ENCODE measurements around the gene CNTNAP2. TPM values are rescaled to one million over a fixed set of nuclear protein-coding genes. Genes with fewer than 3 reads are reported as not detected.

CNTNAP2 gene
- total RNA-seq, 2 donors from 2014 or later = 171 to 228 TPM

- Histone ChIP-seq H3K27me3 (ENCODE audit: control insufficient read depth, insufficient read depth, low read length, poor library complexity, severe bottlenecking) (no peaks in the 10 kb centered on the region), H3K36me3 (ENCODE audit: control insufficient read depth, insufficient read depth, low read length) (no peaks in the 10 kb centered on the region), H3K4me3 (ENCODE audit: low read length) (peak overlapping the region; percentile 22), H3K4me1 (ENCODE audit: control insufficient read depth, insufficient read depth, low read length) (no peaks in the 10 kb centered on the region), H3K9ac (ENCODE audit: extremely low read depth, low read length, poor library complexity, severe bottlenecking) (no peak overlapping the region), H3K27ac (ENCODE audit: low read depth, low read length) (no peak overlapping the region), H3K9me3 (ENCODE audit: control insufficient read depth, low read length) (peaks cover 7% of the 10 kb centered on the region)
- no peaks in the 10 kb centered on the region for H3K36me3 Mint-ChIP-seq (ENCODE audit: low read depth)
- H3K4me1 Mint-ChIP-seq = no peaks in the 10 kb centered on the region
- H3K4me3 Mint-ChIP-seq = no peak overlapping the region
- peak; percentile 69 for DNase-seq
- 82 to 86% methylated on average over 5 of the region's 5 CpGs for WGBS, 2 experiments (ENCODE audit: insufficient coverage in 1 of 2, insufficient read length in 1 of 2)
- H3K27ac Mint-ChIP-seq = no peak overlapping the region
- TF ChIP-seq, protein P1, sequence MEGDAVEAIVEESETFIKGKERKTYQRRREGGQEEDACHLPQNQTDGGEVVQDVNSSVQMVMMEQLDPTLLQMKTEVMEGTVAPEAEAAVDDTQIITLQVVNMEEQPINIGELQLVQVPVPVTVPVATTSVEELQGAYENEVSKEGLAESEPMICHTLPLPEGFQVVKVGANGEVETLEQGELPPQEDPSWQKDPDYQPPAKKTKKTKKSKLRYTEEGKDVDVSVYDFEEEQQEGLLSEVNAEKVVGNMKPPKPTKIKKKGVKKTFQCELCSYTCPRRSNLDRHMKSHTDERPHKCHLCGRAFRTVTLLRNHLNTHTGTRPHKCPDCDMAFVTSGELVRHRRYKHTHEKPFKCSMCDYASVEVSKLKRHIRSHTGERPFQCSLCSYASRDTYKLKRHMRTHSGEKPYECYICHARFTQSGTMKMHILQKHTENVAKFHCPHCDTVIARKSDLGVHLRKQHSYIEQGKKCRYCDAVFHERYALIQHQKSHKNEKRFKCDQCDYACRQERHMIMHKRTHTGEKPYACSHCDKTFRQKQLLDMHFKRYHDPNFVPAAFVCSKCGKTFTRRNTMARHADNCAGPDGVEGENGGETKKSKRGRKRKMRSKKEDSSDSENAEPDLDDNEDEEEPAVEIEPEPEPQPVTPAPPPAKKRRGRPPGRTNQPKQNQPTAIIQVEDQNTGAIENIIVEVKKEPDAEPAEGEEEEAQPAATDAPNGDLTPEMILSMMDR (conservative IDR thresholded peaks at IDR 0.05) = no peak
- H3K27me3 Mint-ChIP-seq (ENCODE audit: insufficient read depth) = no peaks in the 10 kb centered on the region
- H3K9me3 Mint-ChIP-seq = peaks cover 7% of the 10 kb centered on the region
Measured at GRCh38 chr7:146346096-146346495, 229.5 kb downstream of the CNTNAP2 start.

DNA sequence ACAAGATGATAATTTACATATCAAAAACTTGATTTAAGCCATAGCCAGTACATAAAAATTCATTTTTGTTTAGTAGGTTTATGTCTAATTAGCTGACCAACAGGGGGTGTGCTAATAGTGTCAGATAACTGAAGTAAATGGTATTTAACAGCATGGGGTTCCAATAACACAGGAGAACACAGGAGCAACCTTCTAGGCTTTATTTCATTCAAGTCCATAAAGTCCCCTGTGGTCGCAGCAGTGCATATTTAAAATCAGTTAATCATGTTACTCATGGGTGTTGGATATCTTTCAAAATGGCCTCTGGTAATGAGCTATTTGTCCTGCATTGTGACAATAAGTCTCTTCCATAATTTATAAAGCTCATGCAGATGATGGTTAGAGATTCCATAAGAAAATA is 238.6 kb downstream of the CNTNAP2 start:
- Histone ChIP-seq H3K4me3 (ENCODE audit: low read length) (no peak overlapping the region), H3K4me1 (ENCODE audit: control insufficient read depth, insufficient read depth, low read length) (no peaks in the 10 kb centered on the region), H3K9me3 (ENCODE audit: control insufficient read depth, low read length) (no peaks in the 10 kb centered on the region), H3K27me3 (ENCODE audit: control insufficient read depth, insufficient read depth, low read length, poor library complexity, severe bottlenecking) (no peaks in the 10 kb centered on the region), H3K36me3 (ENCODE audit: control insufficient read depth, insufficient read depth, low read length) (no peaks in the 10 kb centered on the region), H3K9ac (ENCODE audit: extremely low read depth, low read length, poor library complexity, severe bottlenecking) (no peak overlapping the region), H3K27ac (ENCODE audit: low read depth, low read length) (no peak overlapping the region)
- WGBS, 2 experiments (ENCODE audit: insufficient coverage in 1 of 2, insufficient read length in 1 of 2) = 95% methylated on average over 1 of the region's 1 CpG; no CpG with 5 or more reads in 1 of the 2 experiments
- Mint-ChIP-seq H3K4me3 (no peak overlapping the region), H3K36me3 (ENCODE audit: low read depth) (no peaks in the 10 kb centered on the region), H3K27ac (no peak overlapping the region), H3K9me3 (no peaks in the 10 kb centered on the region), H3K27me3 (ENCODE audit: insufficient read depth) (no peaks in the 10 kb centered on the region), H3K4me1 (no peaks in the 10 kb centered on the region)
- TF ChIP-seq, protein P1 (conservative IDR thresholded peaks at IDR 0.05) = no peak
- DNase-seq = no peak

DNA sequence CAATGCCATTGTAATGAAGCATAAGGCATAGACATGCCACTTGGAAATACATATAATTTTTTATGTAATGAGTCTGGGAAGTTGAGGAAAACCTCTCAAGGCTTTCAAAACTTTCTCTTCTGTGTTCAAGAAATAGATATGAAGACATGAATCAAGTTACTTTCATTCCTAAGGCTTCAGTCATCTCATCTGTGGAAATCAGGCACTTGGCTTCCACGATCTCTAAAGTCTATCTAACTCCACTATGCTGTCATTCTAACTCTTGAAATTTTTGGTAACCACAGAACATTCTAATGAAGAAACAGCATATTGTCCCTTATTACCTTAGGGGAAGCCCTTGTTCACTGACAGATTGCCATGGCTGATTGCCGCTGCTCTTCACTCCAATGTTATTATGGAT is 242.6 kb downstream of the CNTNAP2 start:
- no peaks in the 10 kb centered on the region for H3K4me1 Mint-ChIP-seq
- 89 to 100% methylated on average over 1 of the region's 2 CpGs for WGBS, 2 experiments (ENCODE audit: insufficient coverage in 1 of 2, insufficient read length in 1 of 2)
- no peak overlapping the region for H3K27ac Mint-ChIP-seq
- no peaks in the 10 kb centered on the region for H3K9me3 Mint-ChIP-seq
- H3K4me3 Mint-ChIP-seq = no peak overlapping the region
- no peaks in the 10 kb centered on the region for H3K36me3 Mint-ChIP-seq (ENCODE audit: low read depth)
- H3K36me3 ChIP-seq (ENCODE audit: control insufficient read depth, insufficient read depth, low read length) = no peaks in the 10 kb centered on the region
- DNase-seq = no peak
- no peaks in the 10 kb centered on the region for H3K4me1 ChIP-seq (ENCODE audit: control insufficient read depth, insufficient read depth, low read length)
- no peaks in the 10 kb centered on the region for H3K27me3 Mint-ChIP-seq (ENCODE audit: insufficient read depth)
- TF ChIP-seq, protein P1 (conservative IDR thresholded peaks at IDR 0.05) = no peak
- no peak overlapping the region for H3K27ac ChIP-seq (ENCODE audit: low read depth, low read length)
- no peak overlapping the region for H3K4me3 ChIP-seq (ENCODE audit: low read length)
- H3K27me3 ChIP-seq (ENCODE audit: control insufficient read depth, insufficient read depth, low read length, poor library complexity, severe bottlenecking) = no peaks in the 10 kb centered on the region
- H3K9ac ChIP-seq (ENCODE audit: extremely low read depth, low read length, poor library complexity, severe bottlenecking) = no peak overlapping the region
- no peaks in the 10 kb centered on the region for H3K9me3 ChIP-seq (ENCODE audit: control insufficient read depth, low read length)
